ENCODE measurements around the gene KLRC3.

DNA sequence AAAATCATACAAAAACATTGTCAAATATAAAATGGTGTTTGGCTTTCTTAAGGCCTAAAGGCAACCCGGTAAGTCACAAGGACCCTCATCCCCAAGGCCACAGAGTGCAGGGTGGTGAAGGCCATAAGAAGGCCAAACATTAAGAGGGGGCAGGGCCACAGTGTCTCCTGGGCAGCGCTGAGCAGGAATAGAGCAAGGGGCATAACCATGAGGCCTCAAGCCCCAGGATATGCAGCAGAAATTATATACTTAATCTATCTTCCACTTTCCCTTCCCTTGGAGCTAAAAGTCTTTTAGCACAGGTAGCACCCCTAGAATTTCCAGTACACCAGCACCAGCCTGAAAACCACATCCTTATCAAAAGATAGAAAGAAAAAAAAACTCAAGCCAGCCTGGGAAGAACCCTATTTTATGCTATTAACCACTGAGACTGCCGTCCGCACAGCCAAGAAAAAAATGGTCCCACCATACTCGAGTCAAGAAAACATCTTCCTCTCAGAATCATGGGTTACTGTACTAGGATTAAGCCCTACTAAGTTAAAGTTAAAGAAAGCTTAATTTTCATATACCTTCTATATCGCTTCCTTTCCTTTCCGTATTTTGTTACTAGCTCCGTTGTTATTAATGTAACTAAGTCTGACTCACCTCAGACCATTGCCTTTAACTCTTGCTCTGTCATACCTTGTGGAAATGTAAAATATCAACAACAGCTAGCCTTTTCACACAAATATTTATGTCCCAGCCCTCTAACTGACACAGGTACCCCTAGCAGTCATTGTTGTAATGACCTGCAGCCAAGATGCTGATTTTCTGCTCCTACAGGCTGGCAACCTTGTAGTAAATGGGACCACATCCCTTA is 50.6 kb downstream of the KLRC3 start:
- TF ChIP-seq EZH2 (optimal IDR thresholded peaks at IDR 0.05; ENCODE audit: low read depth, low read length) (no peak), EZH2phosphoT487 (IDR thresholded peaks at IDR 0.05; ENCODE audit: low read length) (no peak)
- TF ChIP-seq, protein P1, sequence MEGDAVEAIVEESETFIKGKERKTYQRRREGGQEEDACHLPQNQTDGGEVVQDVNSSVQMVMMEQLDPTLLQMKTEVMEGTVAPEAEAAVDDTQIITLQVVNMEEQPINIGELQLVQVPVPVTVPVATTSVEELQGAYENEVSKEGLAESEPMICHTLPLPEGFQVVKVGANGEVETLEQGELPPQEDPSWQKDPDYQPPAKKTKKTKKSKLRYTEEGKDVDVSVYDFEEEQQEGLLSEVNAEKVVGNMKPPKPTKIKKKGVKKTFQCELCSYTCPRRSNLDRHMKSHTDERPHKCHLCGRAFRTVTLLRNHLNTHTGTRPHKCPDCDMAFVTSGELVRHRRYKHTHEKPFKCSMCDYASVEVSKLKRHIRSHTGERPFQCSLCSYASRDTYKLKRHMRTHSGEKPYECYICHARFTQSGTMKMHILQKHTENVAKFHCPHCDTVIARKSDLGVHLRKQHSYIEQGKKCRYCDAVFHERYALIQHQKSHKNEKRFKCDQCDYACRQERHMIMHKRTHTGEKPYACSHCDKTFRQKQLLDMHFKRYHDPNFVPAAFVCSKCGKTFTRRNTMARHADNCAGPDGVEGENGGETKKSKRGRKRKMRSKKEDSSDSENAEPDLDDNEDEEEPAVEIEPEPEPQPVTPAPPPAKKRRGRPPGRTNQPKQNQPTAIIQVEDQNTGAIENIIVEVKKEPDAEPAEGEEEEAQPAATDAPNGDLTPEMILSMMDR (IDR thresholded peaks at IDR 0.05; ENCODE audit: low read length), result no peak
